ENCODE data around the gene ATP8B3. TPM values are rescaled to one million over a fixed set of nuclear protein-coding genes. Genes with fewer than 3 reads are reported as not detected.
"Not testable (repeated sequence)": the region's sequence is repeated elsewhere in the genome, so short reads cannot be mapped to it uniquely, and the experiment has no call there.

The ATP8B3 gene
- total and polyA plus RNA-seq, 3 experiments from 2014 or later = 0.97 to 2.4 (median 1.6) TPM

GRCh38 chr19:1804858-1805257, 7.2 kb downstream of the ATP8B3 start:
- no peak overlapping the region for H3K4me3 Mint-ChIP-seq
- H3K27ac Mint-ChIP-seq = no peak overlapping the region
- no peak for DNase-seq
- no peaks in the 10 kb centered on the region for H3K27me3 ChIP-seq (ENCODE audit: insufficient read depth, low read length, poor library complexity, severe bottlenecking)
- no peaks in the 10 kb centered on the region for H3K4me1 Mint-ChIP-seq
- H3K27me3 Mint-ChIP-seq = no peaks in the 10 kb centered on the region
- no peaks in the 10 kb centered on the region for H3K36me3 ChIP-seq (ENCODE audit: insufficient read depth, low read length)
- ChIA-PET CTCF (no interaction called here), POLR2A (interaction anchor here (0.6 kb wide), 1 partner anchor 256 kb away, joined by 5 read pairs; no protein-coding TSS in a partner anchor)
- no peak overlapping the region for H3K27ac ChIP-seq (ENCODE audit: low read depth, low read length)
- H3K4me3 ChIP-seq (ENCODE audit: low read length) = no peak overlapping the region
- H3K9me3 Mint-ChIP-seq = no peaks in the 10 kb centered on the region
- H3K9me3 ChIP-seq (ENCODE audit: low read length) = no peaks in the 10 kb centered on the region
- no peaks in the 10 kb centered on the region for H3K4me1 ChIP-seq (ENCODE audit: insufficient read depth, low read length)
- H3K36me3 Mint-ChIP-seq = peaks cover 0 to 3% (median 2%) of the 10 kb centered on the region in 3 donors

- peaks cover 2 to 5% of the 10 kb centered on the region in 2 donors for H3K27me3 Mint-ChIP-seq
- peaks cover 0 to 3% (median 2%) of the 10 kb centered on the region in 3 donors for H3K36me3 Mint-ChIP-seq
- H3K4me1 Mint-ChIP-seq = peaks cover 0 to 5% (median 5%) of the 10 kb centered on the region in 3 donors
- H3K4me3 ChIP-seq (ENCODE audit: low read length) = no peak overlapping the region
- POLR2A ChIA-PET = no interaction called here
- no peak for DNase-seq
- H3K4me1 ChIP-seq (ENCODE audit: insufficient read depth, low read length) = peaks cover 4% of the 10 kb centered on the region
- no peaks in the 10 kb centered on the region for H3K36me3 ChIP-seq (ENCODE audit: insufficient read depth, low read length)
- H3K9me3 Mint-ChIP-seq = no peaks in the 10 kb centered on the region
- H3K27me3 ChIP-seq (ENCODE audit: insufficient read depth, low read length, poor library complexity, severe bottlenecking) = no peaks in the 10 kb centered on the region
- CTCF ChIA-PET = no interaction called here
- no peak overlapping the region for H3K27ac ChIP-seq (ENCODE audit: low read depth, low read length)
- no peak overlapping the region for H3K4me3 Mint-ChIP-seq
- H3K27ac Mint-ChIP-seq = no peak overlapping the region
- H3K9me3 ChIP-seq (ENCODE audit: low read length) = no peaks in the 10 kb centered on the region
Observed at GRCh38 chr19:1799695-1800342, 12.3 kb downstream of the ATP8B3 start.

DNA sequence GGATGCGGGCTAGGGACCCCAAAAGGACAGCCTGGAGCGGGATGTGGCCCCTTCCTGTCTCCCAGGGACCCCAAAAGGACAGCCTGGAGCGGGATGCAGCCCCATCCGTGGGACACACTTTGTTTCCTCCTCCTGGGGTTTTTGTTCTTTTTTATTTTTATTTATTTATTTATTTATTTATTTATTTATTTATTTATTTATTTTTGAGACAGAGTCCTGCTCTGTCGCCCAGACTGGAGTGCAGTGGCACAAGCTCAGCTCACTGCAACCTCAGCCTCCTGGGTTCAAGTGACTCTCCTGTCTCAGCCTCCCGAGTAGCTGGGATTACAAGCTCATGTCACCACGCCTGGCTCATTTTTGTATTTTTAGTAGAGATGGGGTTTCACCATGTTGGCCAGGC, 14.8 kb downstream of the ATP8B3 start:
- H3K27ac Mint-ChIP-seq; POLR2A ChIA-PET; DNase-seq; H3K9me3 Mint-ChIP-seq; H3K27me3 ChIP-seq (ENCODE audit: insufficient read depth, low read length, poor library complexity, severe bottlenecking); H3K4me1 Mint-ChIP-seq; H3K27ac ChIP-seq (ENCODE audit: low read depth, low read length); H3K36me3 Mint-ChIP-seq; H3K4me3 Mint-ChIP-seq; H3K36me3 ChIP-seq (ENCODE audit: insufficient read depth, low read length); H3K4me1 ChIP-seq (ENCODE audit: insufficient read depth, low read length); H3K9me3 ChIP-seq (ENCODE audit: low read length); H3K4me3 ChIP-seq (ENCODE audit: low read length): not testable (repeated sequence)
- CTCF ChIA-PET = interaction anchor here (5.8 kb wide), 1 partner anchor 29 kb away, joined by 28 read pairs; no protein-coding TSS in a partner anchor
- H3K27me3 Mint-ChIP-seq = peaks cover 2 to 11% of the 10 kb centered on the region in 2 donors

- Mint-ChIP-seq H3K9me3 (no peaks in the 10 kb centered on the region), H3K4me3 (no peak overlapping the region), H3K27ac (no peak overlapping the region), H3K27me3 (peaks cover 3 to 11% of the 10 kb centered on the region in 2 donors), H3K36me3 (peaks cover 0 to 3% (median 2%) of the 10 kb centered on the region in 3 donors), H3K4me1 (peaks cover 0 to 5% (median 5%) of the 10 kb centered on the region in 3 donors)
- no peaks in the 10 kb centered on the region for H3K27me3 ChIP-seq (ENCODE audit: insufficient read depth, low read length, poor library complexity, severe bottlenecking)
- no peaks in the 10 kb centered on the region for H3K9me3 ChIP-seq (ENCODE audit: low read length)
- H3K36me3 ChIP-seq (ENCODE audit: insufficient read depth, low read length) = no peaks in the 10 kb centered on the region
- ChIA-PET POLR2A (no interaction called here), CTCF (interaction anchor here (1.2 to 5.8 kb wide), 2 partner anchors 30 to 124 kb away, joined by 4 to 28 read pairs; no protein-coding TSS in a partner anchor)
- H3K27ac ChIP-seq (ENCODE audit: low read depth, low read length) = no peak overlapping the region
- DNase-seq = no peak
- no peak overlapping the region for H3K4me3 ChIP-seq (ENCODE audit: low read length)
- H3K4me1 ChIP-seq (ENCODE audit: insufficient read depth, low read length) = peaks cover 4% of the 10 kb centered on the region
Observed at GRCh38 chr19:1796395-1797142, 15.5 kb downstream of the ATP8B3 start.

- H3K4me3 ChIP-seq (ENCODE audit: low read length) = no peak overlapping the region
- H3K9me3 ChIP-seq (ENCODE audit: low read length) = no peaks in the 10 kb centered on the region
- no peaks in the 10 kb centered on the region for H3K27me3 ChIP-seq (ENCODE audit: insufficient read depth, low read length, poor library complexity, severe bottlenecking)
- Mint-ChIP-seq H3K36me3 (no peaks in the 10 kb centered on the region), H3K27ac (no peak overlapping the region), H3K4me1 (peaks cover 0 to 5% (median 5%) of the 10 kb centered on the region in 3 donors), H3K27me3 (peaks cover 8 to 11% of the 10 kb centered on the region in 2 donors), H3K9me3 (no peaks in the 10 kb centered on the region), H3K4me3 (no peak overlapping the region)
- no peak for DNase-seq
- no peaks in the 10 kb centered on the region for H3K36me3 ChIP-seq (ENCODE audit: insufficient read depth, low read length)
- POLR2A ChIA-PET = interaction anchor here (1.0 kb wide), 1 partner anchor 20 kb away, joined by 3 read pairs; no protein-coding TSS in a partner anchor
- H3K4me1 ChIP-seq (ENCODE audit: insufficient read depth, low read length) = peaks cover 4% of the 10 kb centered on the region
- no peak overlapping the region for H3K27ac ChIP-seq (ENCODE audit: low read depth, low read length)
- CTCF ChIA-PET = interaction anchor here (0.7 to 5.8 kb wide), 3 partner anchors 13 to 248 kb away, joined by 4 to 28 read pairs (median 6); no protein-coding TSS in a partner anchor
Observed at GRCh38 chr19:1794424-1795172, 17.5 kb downstream of the ATP8B3 start.

DNA sequence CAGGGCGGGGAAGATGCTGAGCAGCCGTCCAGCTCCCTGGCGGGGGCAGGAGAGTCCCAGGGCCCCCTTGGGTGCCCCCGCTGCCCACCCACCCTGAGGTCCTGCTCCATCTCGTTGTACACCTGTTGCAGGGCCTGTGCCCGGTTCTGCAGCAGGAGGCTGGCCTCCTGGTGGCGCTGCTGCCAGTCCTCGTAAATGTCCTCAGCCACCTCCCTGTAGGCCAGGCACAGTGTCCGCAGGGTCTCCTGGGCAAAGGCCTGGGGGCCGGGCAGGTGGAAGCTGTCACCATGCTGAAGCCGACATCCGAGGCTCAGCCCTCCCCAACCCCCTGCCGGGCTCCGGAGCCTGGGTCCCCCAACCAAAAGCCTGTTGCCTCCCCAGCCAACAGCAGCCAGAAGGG, 20.2 kb downstream of the ATP8B3 start:
- no peaks in the 10 kb centered on the region for H3K36me3 ChIP-seq (ENCODE audit: insufficient read depth, low read length)
- H3K4me1 ChIP-seq (ENCODE audit: insufficient read depth, low read length) = peaks cover 4% of the 10 kb centered on the region
- no peaks in the 10 kb centered on the region for H3K27me3 ChIP-seq (ENCODE audit: insufficient read depth, low read length, poor library complexity, severe bottlenecking)
- no peak overlapping the region for H3K27ac ChIP-seq (ENCODE audit: low read depth, low read length)
- H3K9me3 ChIP-seq (ENCODE audit: low read length) = no peaks in the 10 kb centered on the region
- Mint-ChIP-seq H3K27me3 (peaks cover 10 to 11% of the 10 kb centered on the region in 2 donors), H3K9me3 (no peaks in the 10 kb centered on the region), H3K36me3 (no peaks in the 10 kb centered on the region), H3K4me3 (no peak overlapping the region), H3K4me1 (peaks cover 0 to 5% (median 5%) of the 10 kb centered on the region in 3 donors), H3K27ac (no peak overlapping the region)
- CTCF ChIA-PET = interaction anchor here (5.8 kb wide), 1 partner anchor 34 kb away, joined by 28 read pairs; no protein-coding TSS in a partner anchor
- no peak overlapping the region for H3K4me3 ChIP-seq (ENCODE audit: low read length)
- DNase-seq = no peak
- POLR2A ChIA-PET = interaction anchor here (0.7 kb wide), 1 partner anchor 1173 kb away, joined by 5 read pairs; no protein-coding TSS in a partner anchor

- DNase-seq = no peak
- H3K4me3 ChIP-seq (ENCODE audit: low read length) = no peak overlapping the region
- Mint-ChIP-seq H3K9me3 (no peaks in the 10 kb centered on the region), H3K27ac (no peak overlapping the region), H3K27me3 (peaks cover 8 to 16% of the 10 kb centered on the region in 2 donors), H3K36me3 (no peaks in the 10 kb centered on the region), H3K4me3 (no peak overlapping the region), H3K4me1 (no peaks in the 10 kb centered on the region)
- H3K36me3 ChIP-seq (ENCODE audit: insufficient read depth, low read length) = no peaks in the 10 kb centered on the region
- no peaks in the 10 kb centered on the region for H3K27me3 ChIP-seq (ENCODE audit: insufficient read depth, low read length, poor library complexity, severe bottlenecking)
- ChIA-PET CTCF (interaction anchor here (1.5 kb wide), 1 partner anchor 36 kb away, joined by 5 read pairs; no protein-coding TSS in a partner anchor), POLR2A (no interaction called here)
- H3K9me3 ChIP-seq (ENCODE audit: low read length) = no peaks in the 10 kb centered on the region
- H3K27ac ChIP-seq (ENCODE audit: low read depth, low read length) = no peak overlapping the region
- H3K4me1 ChIP-seq (ENCODE audit: insufficient read depth, low read length) = no peaks in the 10 kb centered on the region
Observed at GRCh38 chr19:1790054-1790792, 21.9 kb downstream of the ATP8B3 start.

Measured in CD8-positive, alpha-beta memory T cell (primary cell).